Neural progenitor cell (in vitro differentiated cells): ENCODE data around the gene HOXA2. TPM values are rescaled to one million over a fixed set of nuclear protein-coding genes. Genes with fewer than 3 reads are reported as not detected.

Experiments
- DNase-seq: peaks from one replicate; pipeline ENCODE4 v3.0.0-alpha.2; 2016; ENCODE audit warnings: low spot score
- H2AFZ ChIP-seq: fragments of 200-600 bp; sonication (generic); replicated peaks from 2 replicates; pipeline ENCODE4 v1.6.1; 2016; ENCODE audit warnings: antibody characterized with exemption
- H3F3A ChIP-seq: fragments of 200-600 bp; sonication (generic); 2 replicates; pipeline ENCODE4 v1.6.1; 2016; ENCODE audit warnings: antibody characterized with exemption, low read depth
- H3K27ac ChIP-seq: fragments of 200-600 bp; sonication (generic); 2 replicates; pipeline ENCODE4 v1.5.1; 2016; ENCODE audit warnings: mild to moderate bottlenecking
- H3K27me3 ChIP-seq: fragments of 200-600 bp; sonication (generic); 2 replicates; pipeline ENCODE4 v1.6.1; 2016; ENCODE audit warnings: mild to moderate bottlenecking, moderate library complexity
- H3K36me3 ChIP-seq: fragments of 200-600 bp; sonication (generic); 2 replicates; pipeline ENCODE4 v1.5.1; 2016
- H3K4me1 ChIP-seq: fragments of 200-600 bp; sonication (generic); 2 replicates; pipeline ENCODE4 v1.6.1; 2016; ENCODE audit warnings: mixed run types
- H3K4me2 ChIP-seq: fragments of 200-600 bp; sonication (generic); 2 replicates; pipeline ENCODE4 v1.6.1; 2016
- H3K4me3 ChIP-seq: fragments of 200-600 bp; sonication (generic); 2 replicates; pipeline ENCODE4 v1.5.1; 2016
- H3K79me2 ChIP-seq: fragments of 200-600 bp; sonication (generic); 2 replicates; pipeline ENCODE4 v1.6.1; 2016; ENCODE audit warnings: low read depth
- H3K9ac ChIP-seq: fragments of 200-600 bp; sonication (generic); 2 replicates; pipeline ENCODE4 v1.6.1; 2016
- H3K9me3 ChIP-seq: fragments of 200-600 bp; sonication (generic); 2 replicates; pipeline ENCODE4 v1.5.1; 2016; ENCODE audit warnings: low read depth
- H4K20me1 ChIP-seq: fragments of 200-600 bp; sonication (generic); 2 replicates; pipeline ENCODE4 v1.6.1; 2016; ENCODE audit warnings: low read depth
- H3K27ac Mint-ChIP-seq: 3 replicates; pipeline ENCODE4 v1.8.0; 2021; ENCODE audit warnings: mixed read lengths
- H3K27me3 Mint-ChIP-seq: 2 replicates; pipeline ENCODE4 v1.8.0; 2022; ENCODE audit warnings: low read depth, mild to moderate bottlenecking, inconsistent platforms, moderate library complexity, mixed read lengths; ENCODE audit not compliant: insufficient read depth
- H3K36me3 Mint-ChIP-seq: 3 replicates; pipeline ENCODE4 v1.8.0; 2021; ENCODE audit warnings: mixed read lengths
- H3K4me1 Mint-ChIP-seq: 3 replicates; pipeline ENCODE4 v1.8.0; 2021; ENCODE audit warnings: mixed read lengths
- H3K4me3 Mint-ChIP-seq: 3 replicates; pipeline ENCODE4 v1.8.0; 2021; ENCODE audit warnings: mild to moderate bottlenecking, moderate library complexity, mixed read lengths
- H3K9me3 Mint-ChIP-seq: 3 replicates; pipeline ENCODE4 v1.8.0; 2020; ENCODE audit warnings: mixed read lengths
- EZH2 ChIP-seq: fragments of 200-600 bp; sonication (generic); IDR thresholded peaks from 2 replicates; pipeline ENCODE4 v1.6.1; 2017; ENCODE audit warnings: antibody characterized with exemption, mild to moderate bottlenecking, moderate library complexity
- EZH2phosphoT487 ChIP-seq: fragments of 200-600 bp; sonication (generic); IDR thresholded peaks from 2 replicates; pipeline ENCODE4 v1.6.1; 2017; ENCODE audit warnings: antibody characterized with exemption
- total RNA-seq: library from RNA; depleted of rRNA; stranded (reverse); fragments of >200 nt; gene quantifications from 2 replicates; pipeline ENCODE4 v1.2.3, GENCODE V29; 2015; ENCODE audit warnings: low replicate concordance
- TF ChIP-seq, protein P1 (sequence below): fragments of 200-600 bp; sonication (generic); IDR thresholded peaks from 2 replicates; pipeline ENCODE4 v1.5.1; 2017; ENCODE audit warnings: antibody characterized with exemption, mild to moderate bottlenecking

HOXA2 gene
- total RNA-seq, 1 donor from 2014 or later: not detected

- DNase-seq: no peak
- H3K9ac ChIP-seq: no peak overlapping the region
- no peaks in the 10 kb centered on the region for H4K20me1 ChIP-seq
- peaks cover 8% of the 10 kb centered on the region for H3K4me1 Mint-ChIP-seq
- H3K27me3 ChIP-seq: no peaks in the 10 kb centered on the region
- H3K27ac ChIP-seq: no peak overlapping the region
- no peak overlapping the region for H3K4me3 Mint-ChIP-seq
- no peaks in the 10 kb centered on the region for H3K36me3 Mint-ChIP-seq
- no peak overlapping the region for H3K4me3 ChIP-seq
- no peaks in the 10 kb centered on the region for H3K79me2 ChIP-seq
- H3K4me2 ChIP-seq: no peak overlapping the region
- TF ChIP-seq EZH2 (no peak), EZH2phosphoT487 (no peak)
- TF ChIP-seq, protein P1, sequence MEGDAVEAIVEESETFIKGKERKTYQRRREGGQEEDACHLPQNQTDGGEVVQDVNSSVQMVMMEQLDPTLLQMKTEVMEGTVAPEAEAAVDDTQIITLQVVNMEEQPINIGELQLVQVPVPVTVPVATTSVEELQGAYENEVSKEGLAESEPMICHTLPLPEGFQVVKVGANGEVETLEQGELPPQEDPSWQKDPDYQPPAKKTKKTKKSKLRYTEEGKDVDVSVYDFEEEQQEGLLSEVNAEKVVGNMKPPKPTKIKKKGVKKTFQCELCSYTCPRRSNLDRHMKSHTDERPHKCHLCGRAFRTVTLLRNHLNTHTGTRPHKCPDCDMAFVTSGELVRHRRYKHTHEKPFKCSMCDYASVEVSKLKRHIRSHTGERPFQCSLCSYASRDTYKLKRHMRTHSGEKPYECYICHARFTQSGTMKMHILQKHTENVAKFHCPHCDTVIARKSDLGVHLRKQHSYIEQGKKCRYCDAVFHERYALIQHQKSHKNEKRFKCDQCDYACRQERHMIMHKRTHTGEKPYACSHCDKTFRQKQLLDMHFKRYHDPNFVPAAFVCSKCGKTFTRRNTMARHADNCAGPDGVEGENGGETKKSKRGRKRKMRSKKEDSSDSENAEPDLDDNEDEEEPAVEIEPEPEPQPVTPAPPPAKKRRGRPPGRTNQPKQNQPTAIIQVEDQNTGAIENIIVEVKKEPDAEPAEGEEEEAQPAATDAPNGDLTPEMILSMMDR: no peak
- H3K27me3 Mint-ChIP-seq: peaks cover 2% of the 10 kb centered on the region
- H3K36me3 ChIP-seq: no peaks in the 10 kb centered on the region
- H2AFZ ChIP-seq: no peak overlapping the region
- no peaks in the 10 kb centered on the region for H3K9me3 ChIP-seq
- H3K4me1 ChIP-seq: no peaks in the 10 kb centered on the region
- H3F3A ChIP-seq: no peaks in the 10 kb centered on the region
- H3K27ac Mint-ChIP-seq: no peak overlapping the region
- H3K9me3 Mint-ChIP-seq: peaks cover 2% of the 10 kb centered on the region
Measured at GRCh38 chr7:27073076-27073475, 29.4 kb downstream of the HOXA2 start.

DNA sequence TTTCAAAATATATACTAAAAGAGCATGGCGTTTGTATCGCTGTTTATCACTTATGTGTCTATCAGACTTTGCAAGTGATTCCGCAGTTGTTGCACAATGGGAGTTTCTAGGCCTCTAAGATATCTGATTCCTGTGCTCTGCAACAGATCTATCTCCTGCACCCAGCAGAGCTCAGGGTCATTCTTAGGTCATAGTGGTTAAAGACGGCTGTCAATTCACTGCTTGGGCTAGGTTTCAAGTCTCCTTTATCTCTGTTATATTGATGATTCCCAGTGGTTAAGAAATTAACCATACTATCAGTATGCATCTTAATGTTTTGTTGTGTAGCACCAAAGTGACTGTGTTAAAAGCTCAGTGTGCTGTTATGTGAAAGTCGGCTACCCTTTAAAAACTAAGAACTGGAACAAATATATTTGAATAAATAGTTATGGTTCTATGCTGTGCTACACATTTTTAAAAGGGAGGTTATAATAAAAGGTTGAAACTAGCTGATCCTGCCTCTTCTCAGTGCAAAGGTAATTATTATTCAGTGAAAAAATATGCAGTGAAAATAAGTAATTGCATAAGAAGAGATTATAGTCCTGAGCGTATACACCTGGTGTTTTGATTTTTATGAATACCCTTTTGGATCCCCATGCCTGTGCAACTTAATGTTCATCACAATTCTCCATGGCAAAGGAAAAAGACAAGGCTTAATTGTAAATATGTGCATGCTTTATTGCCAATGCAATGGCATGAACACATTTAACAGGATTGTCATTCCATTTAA is 30.7 kb downstream of the HOXA2 start:
- no peak for DNase-seq
- H3K36me3 Mint-ChIP-seq: no peaks in the 10 kb centered on the region
- peaks cover 2% of the 10 kb centered on the region for H3K9me3 Mint-ChIP-seq
- Histone ChIP-seq H3K4me2 (no peak overlapping the region), H3K36me3 (no peaks in the 10 kb centered on the region), H3K79me2 (no peaks in the 10 kb centered on the region), H3F3A (no peaks in the 10 kb centered on the region), H4K20me1 (no peaks in the 10 kb centered on the region), H2AFZ (no peak overlapping the region), H3K4me1 (no peaks in the 10 kb centered on the region), H3K27me3 (no peaks in the 10 kb centered on the region), H3K27ac (no peak overlapping the region), H3K9ac (no peak overlapping the region), H3K9me3 (no peaks in the 10 kb centered on the region), H3K4me3 (no peak overlapping the region)
- H3K4me1 Mint-ChIP-seq: peaks cover 8% of the 10 kb centered on the region
- no peak overlapping the region for H3K27ac Mint-ChIP-seq
- TF ChIP-seq, protein P1: no peak
- TF ChIP-seq EZH2phosphoT487 (no peak), EZH2 (no peak)
- H3K27me3 Mint-ChIP-seq: peaks cover 2% of the 10 kb centered on the region
- no peak overlapping the region for H3K4me3 Mint-ChIP-seq

GRCh38 chr7:27068259-27068658 is 34.2 kb downstream of the HOXA2 start:
- no peaks in the 10 kb centered on the region for H3K36me3 ChIP-seq
- Mint-ChIP-seq H3K4me3 (no peak overlapping the region), H3K36me3 (no peaks in the 10 kb centered on the region), H3K4me1 (peaks cover 8% of the 10 kb centered on the region), H3K27me3 (peaks cover 2% of the 10 kb centered on the region), H3K27ac (no peak overlapping the region), H3K9me3 (no peaks in the 10 kb centered on the region)
- no peak overlapping the region for H3K4me2 ChIP-seq
- no peak overlapping the region for H3K27ac ChIP-seq
- no peak for DNase-seq
- no peak overlapping the region for H3K9ac ChIP-seq
- no peak overlapping the region for H2AFZ ChIP-seq
- H3K79me2 ChIP-seq: no peaks in the 10 kb centered on the region
- no peaks in the 10 kb centered on the region for H3K27me3 ChIP-seq
- H3F3A ChIP-seq: no peaks in the 10 kb centered on the region
- H4K20me1 ChIP-seq: no peaks in the 10 kb centered on the region
- H3K4me1 ChIP-seq: no peaks in the 10 kb centered on the region
- no peak overlapping the region for H3K4me3 ChIP-seq
- no peak for TF ChIP-seq EZH2phosphoT487
- no peak for TF ChIP-seq EZH2
- no peaks in the 10 kb centered on the region for H3K9me3 ChIP-seq

DNA sequence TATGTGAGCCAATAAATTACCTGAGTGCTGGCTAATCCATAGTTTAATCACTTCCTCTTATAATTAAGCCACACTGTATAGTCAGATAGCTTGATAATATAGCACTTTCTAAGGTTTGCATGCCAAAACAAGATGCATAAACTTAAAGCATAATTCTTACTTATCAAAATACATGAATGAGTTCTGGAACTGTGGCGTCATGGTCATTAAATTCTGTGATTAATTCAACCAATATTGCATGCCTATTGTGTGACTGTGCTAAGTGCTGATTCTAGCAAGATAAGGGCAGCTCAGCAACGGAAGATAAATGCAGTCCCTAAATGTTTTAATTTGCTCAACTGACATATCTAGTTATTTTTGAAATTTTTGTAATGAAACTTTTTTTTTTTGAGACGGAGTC is 36.3 kb downstream of the HOXA2 start:
- Histone ChIP-seq H3K4me2 (no peak overlapping the region), H3K79me2 (no peaks in the 10 kb centered on the region), H3K9ac (no peak overlapping the region), H4K20me1 (no peaks in the 10 kb centered on the region), H2AFZ (no peak overlapping the region), H3F3A (no peaks in the 10 kb centered on the region), H3K27me3 (no peaks in the 10 kb centered on the region), H3K9me3 (no peaks in the 10 kb centered on the region), H3K4me1 (no peaks in the 10 kb centered on the region), H3K4me3 (no peak overlapping the region), H3K27ac (no peak overlapping the region), H3K36me3 (no peaks in the 10 kb centered on the region)
- Mint-ChIP-seq H3K27ac (no peak overlapping the region), H3K9me3 (no peaks in the 10 kb centered on the region), H3K27me3 (peaks cover 2% of the 10 kb centered on the region), H3K4me3 (no peak overlapping the region), H3K36me3 (no peaks in the 10 kb centered on the region), H3K4me1 (no peaks in the 10 kb centered on the region)
- DNase-seq: no peak
- TF ChIP-seq EZH2phosphoT487 (no peak), EZH2 (no peak)
- TF ChIP-seq, protein P1: no peak
